ENCODE results near the gene ELFN1.

DNA sequence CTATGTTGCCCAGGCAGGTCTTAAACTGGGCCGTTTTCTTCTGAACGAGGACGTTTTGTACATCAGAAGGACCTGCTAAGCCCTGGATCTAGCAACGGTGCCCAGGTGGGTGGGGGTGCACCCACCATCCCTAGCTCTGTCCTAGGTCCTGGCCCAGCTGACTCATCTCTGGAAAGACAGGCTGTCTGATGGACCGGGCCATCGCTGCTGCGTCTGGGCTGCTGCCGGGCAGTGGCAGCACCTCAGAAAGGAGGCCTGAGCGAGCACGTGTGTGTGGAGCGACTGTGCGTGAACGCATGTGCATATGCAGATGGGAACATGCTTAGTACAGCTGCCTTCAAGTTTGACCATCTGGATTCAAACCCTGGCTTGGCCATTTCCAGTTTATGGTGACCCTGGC, 7.3 kb upstream of the ELFN1 start:
- no peak for TF ChIP-seq POLR2A (IDR thresholded peaks at IDR 0.05; ENCODE audit: low read depth, low read length)
- TF ChIP-seq POLR2AphosphoS5 (IDR thresholded peaks at IDR 0.05; ENCODE audit: low read depth, low read length) = no peak
- TF ChIP-seq TAF1 (IDR thresholded peaks at IDR 0.05; ENCODE audit: borderline replicate concordance, low read depth, low read length) = no peak
